IPS-15b (cell line): Measurements from ENCODE around the gene MCM10.
A peak's percentile ranks its signal among the peaks of the same experiment; 100 is the strongest.
"Not testable (repeated sequence)": the region's sequence is repeated elsewhere in the genome, so short reads cannot be mapped to it uniquely, and the experiment has no call there.

Source experiments
- H3K27me3 ChIP-seq: one replicate; pipeline ENCODE4 v1.6.1; 2013; ENCODE audit warnings: low read length; ENCODE audit not compliant: control insufficient read depth, insufficient read depth
- H3K36me3 ChIP-seq: one replicate; pipeline ENCODE4 v1.6.1; 2013; ENCODE audit warnings: low read length; ENCODE audit not compliant: control insufficient read depth, insufficient read depth
- H3K4me1 ChIP-seq: one replicate; pipeline ENCODE4 v1.6.1; 2013; ENCODE audit warnings: mild to moderate bottlenecking, low read length; ENCODE audit not compliant: control insufficient read depth, insufficient read depth
- H3K4me3 ChIP-seq: one replicate; pipeline ENCODE4 v1.5.1; 2013; ENCODE audit warnings: low read depth, low read length
- H3K9ac ChIP-seq: one replicate; pipeline ENCODE4 v1.6.1; 2013; ENCODE audit warnings: low read depth, mild to moderate bottlenecking, low read length
- H3K9me3 ChIP-seq: one replicate; pipeline ENCODE4 v1.6.1; 2013; ENCODE audit warnings: mild to moderate bottlenecking, low read length; ENCODE audit not compliant: control insufficient read depth, insufficient read depth

Gene MCM10

GRCh38 chr10:13140627-13141190, 20.6 kb upstream of the MCM10 start:
- Histone ChIP-seq H3K9me3 (no peaks in the 10 kb centered on the region), H3K36me3 (no peaks in the 10 kb centered on the region), H3K27me3 (no peaks in the 10 kb centered on the region)

GRCh38 chr10:13143766-13144165, 17.6 kb upstream of the MCM10 start:
- Histone ChIP-seq H3K9ac (no peak overlapping the region), H3K4me1 (peaks cover under 1% of the 10 kb centered on the region), H3K36me3 (no peaks in the 10 kb centered on the region), H3K27me3 (no peaks in the 10 kb centered on the region), H3K4me3 (no peak overlapping the region), H3K9me3 (no peaks in the 10 kb centered on the region)

More at GRCh38 chr10:13140627-13141190, 20.6 kb upstream of the MCM10 start:
- H3K9ac ChIP-seq = no peak overlapping the region
- H3K4me3 ChIP-seq = no peak overlapping the region
- peaks cover 4% of the 10 kb centered on the region for H3K4me1 ChIP-seq

- H3K9ac ChIP-seq = no peak overlapping the region
- H3K4me1 ChIP-seq = no peaks in the 10 kb centered on the region
- no peak overlapping the region for H3K4me3 ChIP-seq
- no peaks in the 10 kb centered on the region for H3K36me3 ChIP-seq
- H3K9me3 ChIP-seq = no peaks in the 10 kb centered on the region
- no peaks in the 10 kb centered on the region for H3K27me3 ChIP-seq
These were observed 16.5 kb upstream of the MCM10 start for GRCh38 chr10:13144814-13145213.

GRCh38 chr10:13146379-13146778, 15.0 kb upstream of the MCM10 start:
- Histone ChIP-seq H3K4me1 (no peaks in the 10 kb centered on the region), H3K4me3 (no peak overlapping the region), H3K27me3 (no peaks in the 10 kb centered on the region), H3K36me3 (no peaks in the 10 kb centered on the region), H3K9ac (no peak overlapping the region), H3K9me3 (no peaks in the 10 kb centered on the region)

GRCh38 chr10:13147161-13147560, 14.2 kb upstream of the MCM10 start:
- no peaks in the 10 kb centered on the region for H3K27me3 ChIP-seq
- H3K36me3 ChIP-seq = no peaks in the 10 kb centered on the region
- no peak overlapping the region for H3K4me3 ChIP-seq
- no peaks in the 10 kb centered on the region for H3K9me3 ChIP-seq
- no peaks in the 10 kb centered on the region for H3K4me1 ChIP-seq
- no peak overlapping the region for H3K9ac ChIP-seq

- H3K36me3 ChIP-seq = no peaks in the 10 kb centered on the region
- H3K27me3 ChIP-seq = no peaks in the 10 kb centered on the region
- H3K4me1 ChIP-seq = no peaks in the 10 kb centered on the region
- H3K4me3 ChIP-seq = no peak overlapping the region
- H3K9ac ChIP-seq = no peak overlapping the region
- H3K9me3 ChIP-seq = no peaks in the 10 kb centered on the region
These were observed 9.1 kb upstream of the MCM10 start for GRCh38 chr10:13152296-13152695.

- H3K9ac ChIP-seq, H3K27me3 ChIP-seq, H3K4me3 ChIP-seq, H3K9me3 ChIP-seq, H3K4me1 ChIP-seq, H3K36me3 ChIP-seq: not testable (repeated sequence)
These were observed 5.5 kb upstream of the MCM10 start for GRCh38 chr10:13155860-13156259.

- no peak overlapping the region for H3K4me3 ChIP-seq
- peaks cover 3% of the 10 kb centered on the region for H3K4me1 ChIP-seq
- no peaks in the 10 kb centered on the region for H3K27me3 ChIP-seq
- no peak overlapping the region for H3K9ac ChIP-seq
- H3K9me3 ChIP-seq = no peaks in the 10 kb centered on the region
- H3K36me3 ChIP-seq = no peaks in the 10 kb centered on the region
These were observed 3.0 kb upstream of the MCM10 start for GRCh38 chr10:13158401-13158800.

GRCh38 chr10:13161857-13162271, 506 bp downstream of the MCM10 start:
- H3K9ac ChIP-seq = peak overlapping the region; percentile 19
- no peaks in the 10 kb centered on the region for H3K9me3 ChIP-seq
- H3K4me3 ChIP-seq = peak overlapping the region; percentile 82
- H3K36me3 ChIP-seq = peaks cover 2% of the 10 kb centered on the region
- peaks cover 3% of the 10 kb centered on the region for H3K4me1 ChIP-seq
- H3K27me3 ChIP-seq = no peaks in the 10 kb centered on the region

GRCh38 chr10:13163859-13164258, 2.5 kb downstream of the MCM10 start:
- peaks cover 3% of the 10 kb centered on the region for H3K4me1 ChIP-seq
- no peaks in the 10 kb centered on the region for H3K9me3 ChIP-seq
- H3K36me3 ChIP-seq = peaks cover 5% of the 10 kb centered on the region
- no peak overlapping the region for H3K4me3 ChIP-seq
- no peak overlapping the region for H3K9ac ChIP-seq
- no peaks in the 10 kb centered on the region for H3K27me3 ChIP-seq

GRCh38 chr10:13165177-13165576, 3.8 kb downstream of the MCM10 start:
- peaks cover 3% of the 10 kb centered on the region for H3K4me1 ChIP-seq
- peaks cover 5% of the 10 kb centered on the region for H3K36me3 ChIP-seq
- no peak overlapping the region for H3K4me3 ChIP-seq
- H3K9ac ChIP-seq = no peak overlapping the region
- no peaks in the 10 kb centered on the region for H3K27me3 ChIP-seq
- no peaks in the 10 kb centered on the region for H3K9me3 ChIP-seq

- Histone ChIP-seq H3K4me3 (no peak overlapping the region), H3K27me3 (no peaks in the 10 kb centered on the region), H3K36me3 (peaks cover 18% of the 10 kb centered on the region), H3K4me1 (no peaks in the 10 kb centered on the region), H3K9me3 (no peaks in the 10 kb centered on the region), H3K9ac (no peak overlapping the region)
These were observed 6.2 kb downstream of the MCM10 start for GRCh38 chr10:13167568-13167967.
